H1 (cell line): Measurements from ENCODE around the gene USP12. TPM values are rescaled to one million over a fixed set of nuclear protein-coding genes. Genes with fewer than 3 reads are reported as not detected.

Experiments used
- EZH2 ChIP-seq: fragments of 200-600 bp; sonication (generic); IDR thresholded peaks from 2 replicates; pipeline ENCODE4 v1.7.1; 2012; ENCODE audit warnings: low read depth, mild to moderate bottlenecking, moderate library complexity, low read length, inconsistent platforms; ENCODE audit not compliant: severe bottlenecking
- polyA plus RNA-seq, 7 experiments: library from polyadenylated mRNA; depleted of rRNA in 3 of 7; stranded (reverse) in 5 of 7; unstranded in 2 of 7; fragments of >200 nt in 5 of 7; fragments of 200-250 nt in 2 of 7; gene quantifications; 1 replicate in 5 of 7; 2 replicates in 1 of 7; 4 replicates in 1 of 7; pipeline versions ENCODE4 v1.2.1 to v1.2.3, GENCODE V29; 2011 to 2013; ENCODE audit warnings: missing spikeins in 2 of 7, mixed read lengths in 2 of 7
- total RNA-seq: library from RNA; stranded (reverse); fragmentation: NEBNext Ultra II Directional; extraction: Animal tissue kit (Norgen Biotek cat#: 25700); gene quantifications from 2 replicates; pipeline ENCODE4 v1.2.1, GENCODE V29; 2021

The USP12 gene
- total and polyA plus RNA-seq, 2 of the 8 experiments (the other 6 are each of a cell fraction or from before 2014, with no cell fraction given), result 4.0 to 30.0 TPM

- TF ChIP-seq EZH2, result no peak
These were observed 39.1 kb downstream of the USP12 start (continued) for GRCh38 chr13:27132538-27132937.
